Loucy (cell line): ENCODE results near the gene UBTD2.

ENCODE experiments used
- H2AFZ ChIP-seq: fragments of 200-600 bp; sonication (generic); 2 replicates; pipeline ENCODE4 v1.6.0; 2016; ENCODE audit warnings: antibody characterized with exemption, mild to moderate bottlenecking, low read length, moderate library complexity
- H3F3A ChIP-seq: fragments of 200-600 bp; 2 replicates; pipeline ENCODE4 v1.6.0; 2016; ENCODE audit warnings: antibody characterized with exemption, low read depth, mild to moderate bottlenecking
- H3K27me3 ChIP-seq: fragments of 200-600 bp; sonication (generic); 2 replicates; pipeline ENCODE4 v1.6.1; 2014; ENCODE audit warnings: low read length, mild to moderate bottlenecking; ENCODE audit not compliant: insufficient read depth, poor library complexity, severe bottlenecking
- H3K36me3 ChIP-seq: fragments of 200-600 bp; sonication (generic); 2 replicates; pipeline ENCODE4 v1.6.1; 2016; ENCODE audit warnings: low read length; ENCODE audit not compliant: insufficient read depth
- H3K4me1 ChIP-seq: fragments of 200-600 bp; sonication (generic); 2 replicates; pipeline ENCODE4 v1.5.1; 2014; ENCODE audit warnings: low read length, mild to moderate bottlenecking; ENCODE audit not compliant: insufficient read depth, poor library complexity, severe bottlenecking
- H3K4me2 ChIP-seq: fragments of 200-600 bp; sonication (generic); 2 replicates; pipeline ENCODE4 v1.6.0; 2014; ENCODE audit warnings: antibody characterized with exemption, low read length, low read depth, mild to moderate bottlenecking; ENCODE audit not compliant: poor library complexity, severe bottlenecking
- H3K4me3 ChIP-seq: fragments of 200-600 bp; sonication (generic); 2 replicates; pipeline ENCODE4 v1.5.1; 2014; ENCODE audit warnings: low read length, mild to moderate bottlenecking, mixed read lengths; ENCODE audit not compliant: poor library complexity, severe bottlenecking
- H3K79me2 ChIP-seq: fragments of 200-600 bp; sonication (generic); 2 replicates; pipeline ENCODE4 v1.6.1; 2014; ENCODE audit warnings: low read length; ENCODE audit not compliant: insufficient read depth
- H3K9ac ChIP-seq: fragments of 200-600 bp; sonication (generic); 2 replicates; pipeline ENCODE4 v1.6.0; 2014; ENCODE audit warnings: mild to moderate bottlenecking, low read depth, low read length, moderate library complexity; ENCODE audit not compliant: poor library complexity, severe bottlenecking
- H3K9me2 ChIP-seq: fragments of 200-600 bp; sonication (generic); replicated peaks from 2 replicates; pipeline ENCODE4 v1.6.1; 2016; ENCODE audit warnings: low read depth, low read length, mixed read lengths
- H3K9me3 ChIP-seq: fragments of 200-600 bp; sonication (generic); 2 replicates; pipeline ENCODE4 v1.6.1; 2014; ENCODE audit warnings: mild to moderate bottlenecking, antibody characterized with exemption, low read length, low read depth; ENCODE audit not compliant: insufficient read depth
- H4K20me1 ChIP-seq: fragments of 200-600 bp; sonication (generic); 2 replicates; pipeline ENCODE4 v1.6.0; 2014; ENCODE audit warnings: antibody characterized with exemption, low read length, mild to moderate bottlenecking; ENCODE audit not compliant: insufficient read depth, poor library complexity, severe bottlenecking
- CTCF ChIP-seq: fragments of 200-600 bp; sonication (generic); conservative IDR thresholded peaks from 2 replicates; pipeline ENCODE4 v1.5.1; 2014; ENCODE audit warnings: mild to moderate bottlenecking, antibody characterized with exemption, low read length
- EZH2phosphoT487 ChIP-seq: fragments of 200-600 bp; IDR thresholded peaks from 2 replicates; pipeline ENCODE4 v1.6.1; 2018; ENCODE audit warnings: antibody characterized with exemption, mild to moderate bottlenecking, moderate library complexity, borderline replicate concordance

The UBTD2 gene

GRCh38 chr5:172167895-172168294 is 115.7 kb downstream of the UBTD2 start:
- Histone ChIP-seq H3F3A (no peaks in the 10 kb centered on the region), H3K9ac (no peak overlapping the region), H4K20me1 (peaks cover 39% of the 10 kb centered on the region), H3K9me2 (no peaks in the 10 kb centered on the region), H3K4me3 (no peak overlapping the region), H2AFZ (no peak overlapping the region), H3K4me2 (no peak overlapping the region), H3K27me3 (no peaks in the 10 kb centered on the region), H3K36me3 (peaks cover 6% of the 10 kb centered on the region; the same call in 1 of the 2 replicates), H3K79me2 (peaks cover 90% of the 10 kb centered on the region), H3K4me1 (no peaks in the 10 kb centered on the region), H3K9me3 (no peaks in the 10 kb centered on the region)
- TF ChIP-seq CTCF: no peak
- no peak for TF ChIP-seq EZH2phosphoT487

GRCh38 chr5:172166030-172166826 is 117.3 kb downstream of the UBTD2 start:
- Histone ChIP-seq H4K20me1 (peaks cover 38% of the 10 kb centered on the region), H3K9ac (no peak overlapping the region), H2AFZ (no peak overlapping the region), H3K4me3 (no peak overlapping the region), H3F3A (no peaks in the 10 kb centered on the region), H3K27me3 (no peaks in the 10 kb centered on the region), H3K9me2 (no peaks in the 10 kb centered on the region), H3K9me3 (no peaks in the 10 kb centered on the region), H3K79me2 (peaks cover 88% of the 10 kb centered on the region), H3K4me2 (no peak overlapping the region), H3K36me3 (peaks cover 6% of the 10 kb centered on the region; the same call in 1 of the 2 replicates), H3K4me1 (no peaks in the 10 kb centered on the region)
- TF ChIP-seq EZH2phosphoT487 (no peak), CTCF (no peak)

DNA sequence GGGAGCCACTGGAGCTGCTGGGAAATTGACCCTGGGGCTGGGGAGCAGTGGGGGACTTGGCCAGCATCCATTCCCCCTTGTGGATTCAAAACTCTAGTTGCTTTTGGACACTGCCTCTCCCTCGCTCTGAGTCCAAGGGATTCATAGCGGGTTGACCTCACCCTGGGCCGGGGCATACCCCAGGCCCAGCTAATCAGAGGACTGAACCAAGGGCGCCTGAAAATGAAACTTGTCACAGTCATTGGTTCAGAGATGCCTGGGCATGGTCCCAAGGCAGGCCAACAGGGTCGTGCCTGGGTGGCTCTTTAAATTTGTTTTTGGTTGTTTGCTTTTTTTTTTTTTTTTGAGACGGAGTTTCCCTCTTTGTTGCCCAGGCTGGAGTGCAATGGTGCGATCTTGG is 118.1 kb downstream of the UBTD2 start:
- H2AFZ ChIP-seq: no peak overlapping the region
- H3K4me2 ChIP-seq: no peak overlapping the region
- H3K79me2 ChIP-seq: peaks cover 87% of the 10 kb centered on the region
- H3F3A ChIP-seq: no peaks in the 10 kb centered on the region
- no peak for TF ChIP-seq EZH2phosphoT487
- TF ChIP-seq CTCF: no peak
- H3K9me3 ChIP-seq: no peaks in the 10 kb centered on the region
- H3K9me2 ChIP-seq: no peaks in the 10 kb centered on the region
- peaks cover 6% of the 10 kb centered on the region; the same call in 1 of the 2 replicates for H3K36me3 ChIP-seq
- no peaks in the 10 kb centered on the region for H3K27me3 ChIP-seq
- no peak overlapping the region for H3K4me3 ChIP-seq
- no peaks in the 10 kb centered on the region for H3K4me1 ChIP-seq
- no peak overlapping the region for H3K9ac ChIP-seq
- H4K20me1 ChIP-seq: peaks cover 31% of the 10 kb centered on the region
